SH-SY5Y (cell line): ENCODE data around the gene FCRL4.

Experiments
- GATA2 ChIP-seq: IDR thresholded peaks from 2 replicates; pipeline ENCODE4 v1.6.1; 2011; ENCODE audit warnings: mild to moderate bottlenecking, low read depth, low read length
- GATA3 ChIP-seq: IDR thresholded peaks from 2 replicates; pipeline ENCODE4 v1.6.1; 2011; ENCODE audit warnings: low read depth, mild to moderate bottlenecking, low read length, moderate library complexity

GRCh38 chr1:157575744-157576143, 22.1 kb downstream of the FCRL4 start:
- TF ChIP-seq GATA3 (no peak), GATA2 (no peak)
